Amniotic stem cell (primary cell): ENCODE measurements around the gene PRR23E.

Experiments used
- DNase-seq: peaks from one replicate; lab custom pipeline; 2025; lab: John Stamatoyannopoulos, UW

The PRR23E gene

GRCh38 chr3:127228866-127229265 lies 35.9 kb downstream of the PRR23E start:
- no peak for DNase-seq

DNA sequence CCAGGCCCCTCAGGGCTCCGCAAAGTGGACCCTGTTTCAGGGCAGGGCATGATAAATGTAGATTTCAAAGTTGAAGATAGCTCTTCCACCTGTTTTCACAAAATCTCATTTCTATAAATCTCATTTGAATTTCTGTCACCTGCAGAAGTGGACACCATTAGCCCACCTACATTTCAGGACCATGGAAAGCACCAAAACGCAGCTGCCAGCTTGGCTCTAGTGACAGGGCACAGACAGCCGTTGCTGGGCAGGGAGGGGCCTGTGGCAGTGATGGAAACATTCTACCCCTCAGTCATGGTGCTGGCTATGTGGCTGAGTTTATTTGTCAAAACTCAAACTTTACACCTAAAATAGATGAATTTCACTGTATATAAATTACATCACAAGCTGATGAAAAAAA lies 40.4 kb downstream of the PRR23E start:
- peak; percentile 6 for DNase-seq

GRCh38 chr3:127234778-127235177 lies 41.8 kb downstream of the PRR23E start:
- DNase-seq = no peak

GRCh38 chr3:127235706-127236105 lies 42.8 kb downstream of the PRR23E start:
- no peak for DNase-seq

GRCh38 chr3:127237835-127238234 lies 44.9 kb downstream of the PRR23E start:
- DNase-seq = no peak

- DNase-seq = no peak
Measured at GRCh38 chr3:127238602-127239001, 45.7 kb downstream of the PRR23E start.

GRCh38 chr3:127247292-127247691 lies 54.4 kb downstream of the PRR23E start:
- DNase-seq = no peak
